ENCODE data around the gene SMARCD1. TPM values are rescaled to one million over a fixed set of nuclear protein-coding genes. Genes with fewer than 3 reads are reported as not detected.

SMARCD1 gene
- total RNA-seq, 4 donors from 2014 or later = 44.7 to 61.6 (median 46.5) TPM

DNA sequence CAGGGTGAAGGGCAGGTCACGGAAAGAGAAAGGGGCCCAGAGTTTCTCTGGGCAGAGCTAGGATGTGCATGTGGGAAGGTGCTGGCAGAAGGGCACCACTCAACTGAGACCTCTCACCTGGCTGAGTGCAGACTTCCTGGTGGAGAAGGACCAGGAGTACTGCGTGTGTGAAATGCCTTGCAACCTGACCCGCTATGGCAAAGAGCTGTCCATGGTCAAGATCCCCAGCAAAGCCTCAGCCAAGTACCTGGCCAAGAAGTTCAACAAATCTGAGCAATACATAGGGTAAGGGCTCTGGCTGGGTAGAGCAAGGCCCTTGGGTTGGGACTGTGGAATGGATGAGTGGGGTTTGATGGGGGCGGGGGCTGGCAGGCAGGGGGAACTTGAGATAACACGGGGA lies 5.4 kb upstream of the SMARCD1 start:
- TF ChIP-seq, protein P1, sequence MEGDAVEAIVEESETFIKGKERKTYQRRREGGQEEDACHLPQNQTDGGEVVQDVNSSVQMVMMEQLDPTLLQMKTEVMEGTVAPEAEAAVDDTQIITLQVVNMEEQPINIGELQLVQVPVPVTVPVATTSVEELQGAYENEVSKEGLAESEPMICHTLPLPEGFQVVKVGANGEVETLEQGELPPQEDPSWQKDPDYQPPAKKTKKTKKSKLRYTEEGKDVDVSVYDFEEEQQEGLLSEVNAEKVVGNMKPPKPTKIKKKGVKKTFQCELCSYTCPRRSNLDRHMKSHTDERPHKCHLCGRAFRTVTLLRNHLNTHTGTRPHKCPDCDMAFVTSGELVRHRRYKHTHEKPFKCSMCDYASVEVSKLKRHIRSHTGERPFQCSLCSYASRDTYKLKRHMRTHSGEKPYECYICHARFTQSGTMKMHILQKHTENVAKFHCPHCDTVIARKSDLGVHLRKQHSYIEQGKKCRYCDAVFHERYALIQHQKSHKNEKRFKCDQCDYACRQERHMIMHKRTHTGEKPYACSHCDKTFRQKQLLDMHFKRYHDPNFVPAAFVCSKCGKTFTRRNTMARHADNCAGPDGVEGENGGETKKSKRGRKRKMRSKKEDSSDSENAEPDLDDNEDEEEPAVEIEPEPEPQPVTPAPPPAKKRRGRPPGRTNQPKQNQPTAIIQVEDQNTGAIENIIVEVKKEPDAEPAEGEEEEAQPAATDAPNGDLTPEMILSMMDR (IDR thresholded peaks at IDR 0.05; ENCODE audit: low read depth) = no peak

DNA sequence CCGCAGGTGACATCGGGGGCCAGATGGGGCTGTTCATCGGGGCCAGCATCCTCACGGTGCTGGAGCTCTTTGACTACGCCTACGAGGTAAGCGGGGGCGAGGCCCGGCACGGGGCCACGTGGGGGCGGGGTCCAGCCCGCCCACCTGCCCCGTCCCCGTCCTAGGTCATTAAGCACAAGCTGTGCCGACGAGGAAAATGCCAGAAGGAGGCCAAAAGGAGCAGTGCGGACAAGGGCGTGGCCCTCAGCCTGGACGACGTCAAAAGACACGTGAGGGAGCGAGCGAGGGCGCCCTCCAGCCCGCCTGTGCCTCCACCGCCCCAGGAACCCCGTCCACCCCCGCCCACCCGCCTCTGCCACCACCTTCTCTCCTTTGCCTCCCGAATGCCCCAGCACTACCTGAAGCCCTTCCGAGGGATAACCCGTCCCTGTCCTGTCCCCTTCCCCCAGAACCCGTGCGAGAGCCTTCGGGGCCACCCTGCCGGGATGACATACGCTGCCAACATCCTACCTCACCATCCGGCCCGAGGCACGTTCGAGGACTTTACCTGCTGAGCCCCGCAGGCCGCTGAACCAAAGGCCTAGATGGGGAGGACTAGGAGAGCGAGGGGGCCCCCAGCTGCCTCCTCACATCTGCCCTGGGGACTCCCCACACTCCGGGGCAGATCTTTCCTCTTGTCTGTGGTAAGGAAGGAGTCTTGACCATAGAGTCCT lies 3.9 kb upstream of the SMARCD1 start:
- TF ChIP-seq, protein P1 (IDR thresholded peaks at IDR 0.05; ENCODE audit: low read depth) = no peak

DNA sequence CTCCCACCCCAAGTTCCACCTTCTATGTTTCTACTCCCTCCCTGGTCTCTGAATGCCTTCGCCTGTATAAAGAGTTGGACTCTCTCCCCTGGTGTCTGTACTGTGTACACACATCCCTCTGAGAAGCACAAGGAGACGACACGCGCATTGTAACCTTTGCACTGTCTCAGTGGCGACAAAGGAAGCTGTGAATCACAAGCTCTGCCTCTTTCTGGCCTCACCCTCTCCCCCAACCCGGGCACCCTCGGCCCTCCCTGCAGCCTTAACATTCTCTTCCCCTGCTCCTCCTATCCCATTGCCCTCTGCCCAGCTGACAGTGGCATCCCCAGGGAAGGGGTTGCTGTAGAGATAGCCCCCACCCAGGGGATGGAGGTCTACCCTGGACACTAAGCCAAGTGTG lies 2.5 kb upstream of the SMARCD1 start:
- TF ChIP-seq, protein P1 (IDR thresholded peaks at IDR 0.05; ENCODE audit: low read depth) = no peak

DNA sequence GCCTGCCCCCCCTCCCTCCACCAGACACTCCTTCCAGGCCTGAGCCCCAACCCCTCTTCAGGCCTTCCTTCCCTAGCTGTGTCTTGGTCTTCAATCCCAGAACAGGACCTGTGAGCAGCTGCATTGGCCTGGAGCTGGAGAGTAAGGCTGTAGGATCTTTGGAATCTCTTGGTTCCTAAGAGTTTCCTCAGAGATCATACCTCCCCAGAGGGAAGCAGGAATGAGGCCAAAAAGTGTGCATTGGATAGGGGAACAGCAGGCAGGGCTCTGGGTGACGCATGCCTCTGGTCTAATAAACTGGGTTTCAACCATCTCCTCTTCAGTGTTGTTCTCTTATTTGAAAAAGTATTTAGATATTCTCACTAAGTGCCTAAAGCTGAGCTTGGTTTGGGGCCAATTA lies 1.8 kb upstream of the SMARCD1 start:
- TF ChIP-seq, protein P1 (IDR thresholded peaks at IDR 0.05; ENCODE audit: low read depth) = no peak

DNA sequence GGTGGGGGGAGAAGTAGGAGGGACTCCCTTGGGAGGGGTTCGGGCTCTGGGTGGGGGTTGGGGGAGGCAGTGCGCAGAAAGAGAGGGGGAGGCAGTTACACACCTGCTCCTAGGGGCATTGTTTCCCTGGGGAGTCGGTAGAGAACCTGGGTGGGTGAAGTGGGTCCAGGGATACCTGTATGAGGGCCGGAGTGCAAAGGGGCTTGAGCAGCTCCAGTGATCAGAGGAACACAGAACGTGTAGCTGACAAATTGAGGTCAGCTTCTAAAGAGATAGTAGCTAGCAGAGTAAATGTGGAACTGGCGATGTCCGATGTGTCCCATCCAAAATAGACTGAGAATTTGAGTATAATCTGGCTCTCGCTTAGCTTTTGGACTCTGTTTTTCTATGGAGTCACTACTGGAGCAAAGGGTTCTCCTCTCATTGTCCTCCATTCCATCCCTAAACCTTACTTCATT lies 502 bp downstream of the SMARCD1 start:
- TF ChIP-seq, protein P1 (IDR thresholded peaks at IDR 0.05; ENCODE audit: low read depth) = no peak

DNA sequence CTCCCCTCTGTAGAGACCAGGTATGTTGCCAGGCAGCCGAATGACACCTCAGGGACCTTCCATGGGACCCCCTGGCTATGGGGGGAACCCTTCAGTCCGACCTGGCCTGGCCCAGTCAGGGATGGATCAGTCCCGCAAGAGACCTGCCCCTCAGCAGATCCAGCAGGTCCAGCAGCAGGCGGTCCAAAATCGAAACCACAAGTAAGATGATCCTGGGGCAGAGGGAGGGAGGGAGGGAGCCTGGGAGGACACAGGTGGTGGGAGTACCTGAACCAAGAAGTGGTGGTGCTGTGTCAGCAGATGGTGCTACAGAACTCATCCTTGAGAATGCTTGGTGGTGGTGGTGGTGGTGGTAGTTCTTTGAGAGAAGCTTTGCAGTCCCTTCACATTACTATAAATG lies 1.0 kb downstream of the SMARCD1 start:
- TF ChIP-seq, protein P1 (IDR thresholded peaks at IDR 0.05; ENCODE audit: low read depth) = no peak

DNA sequence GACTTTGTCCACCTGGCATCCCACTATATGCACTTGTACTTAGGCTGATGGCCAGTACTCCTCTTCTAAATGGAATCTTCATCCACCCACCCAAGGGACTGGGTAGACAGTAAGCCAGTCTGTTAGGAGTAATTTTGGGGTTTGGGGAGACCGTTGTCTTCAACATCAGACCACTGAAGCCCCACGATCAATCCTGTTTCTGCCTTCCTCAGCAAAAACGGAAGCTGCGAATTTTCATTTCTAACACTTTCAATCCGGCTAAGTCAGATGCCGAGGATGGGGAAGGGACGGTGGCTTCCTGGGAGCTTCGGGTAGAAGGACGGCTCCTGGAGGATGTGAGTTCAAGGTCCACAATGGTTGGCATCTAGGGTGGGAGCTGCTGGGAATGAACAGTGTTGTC lies 2.0 kb downstream of the SMARCD1 start:
- TF ChIP-seq, protein P1 (IDR thresholded peaks at IDR 0.05; ENCODE audit: low read depth) = no peak

Measured in subcutaneous adipose tissue (tissue), 4 donors.